H1 (cell line): ENCODE data around the gene ASPG. TPM values are rescaled to one million over a fixed set of nuclear protein-coding genes. Genes with fewer than 3 reads are reported as not detected.

Experiments
- TBP ChIP-seq: IDR thresholded peaks from 2 replicates; pipeline ENCODE4 v1.6.1; 2011; ENCODE audit warnings: low read depth, low read length, improper control_type of control experiment
- polyA plus RNA-seq, 7 experiments: library from polyadenylated mRNA; depleted of rRNA in 3 of 7; stranded (reverse) in 5 of 7; unstranded in 2 of 7; fragments of >200 nt in 5 of 7; fragments of 200-250 nt in 2 of 7; gene quantifications; 1 replicate in 5 of 7; 2 replicates in 1 of 7; 4 replicates in 1 of 7; pipeline versions ENCODE4 v1.2.1 to v1.2.3, GENCODE V29; 2011 to 2013; ENCODE audit warnings: missing spikeins in 2 of 7, mixed read lengths in 2 of 7
- total RNA-seq: library from RNA; stranded (reverse); fragmentation: NEBNext Ultra II Directional; extraction: Animal tissue kit (Norgen Biotek cat#: 25700); gene quantifications from 2 replicates; pipeline ENCODE4 v1.2.1, GENCODE V29; 2021

ASPG gene
- total and polyA plus RNA-seq, 2 of the 8 experiments (the other 6 are each of a cell fraction or from before 2014, with no cell fraction given), result 0.34 to 0.59 TPM

DNA sequence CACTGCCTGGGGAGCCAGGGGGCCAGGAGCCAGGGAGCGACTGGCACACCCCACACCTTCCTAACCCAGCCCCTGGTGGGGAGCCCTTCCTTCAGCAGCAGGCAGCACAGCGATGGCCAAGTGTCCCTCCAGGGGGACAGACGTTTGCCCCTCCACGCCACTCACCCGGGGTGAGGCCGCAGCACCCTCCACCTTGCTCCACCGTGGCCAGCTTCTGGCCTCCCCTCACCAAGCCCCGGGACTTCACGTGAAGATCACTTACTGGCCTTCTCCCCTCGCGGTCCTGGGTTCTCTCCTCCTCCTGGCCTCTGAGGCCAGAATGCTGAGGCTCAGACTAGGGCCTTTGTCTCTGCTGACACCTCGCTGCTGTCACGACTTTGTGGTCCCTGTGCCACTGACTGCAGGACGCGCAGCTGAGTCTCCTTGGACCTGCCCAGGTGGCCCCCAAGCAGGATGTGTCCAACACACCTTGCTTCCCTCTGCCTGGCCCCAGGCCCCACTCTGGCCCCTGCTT, 3.5 kb upstream of the ASPG start (continued):
- TF ChIP-seq TBP, result no peak
